GM18867 (cell line): ENCODE data around the gene ATP6V1C2.
"Not testable (repeated sequence)": the region's sequence is repeated elsewhere in the genome, so short reads cannot be mapped to it uniquely, and the experiment has no call there.

Experiments used
- ATAC-seq: cut with Tn5 transposase; IDR thresholded peaks from one replicate; pipeline ENCODE4 v1.9.1; 2021; ENCODE audit warnings: mild to moderate bottlenecking, moderate library complexity; ENCODE audit not compliant: unreplicated experiment

The ATP6V1C2 gene

GRCh38 chr2:10812362-10813162 is 91.1 kb downstream of the ATP6V1C2 start, which contains the start of gene PDIA6:
Gene PDIA6, minus strand, starts transcription at chr2:10812785. Its CDS starts 89 bp downstream, at chr2:10812696.
- ATAC-seq: peak; percentile 90

- not testable (repeated sequence) for ATAC-seq
Measured at GRCh38 chr2:10813163-10814138, 92.0 kb downstream of the ATP6V1C2 start.

GRCh38 chr2:10814142-10814541 is 92.7 kb downstream of the ATP6V1C2 start:
- ATAC-seq: no peak

- ATAC-seq: no peak
Measured at GRCh38 chr2:10814571-10815331, 93.3 kb downstream of the ATP6V1C2 start.

- no peak for ATAC-seq
Measured at GRCh38 chr2:10817413-10817812, 96.0 kb downstream of the ATP6V1C2 start.

- ATAC-seq: not testable (repeated sequence)
Measured at GRCh38 chr2:10818305-10818704, 96.9 kb downstream of the ATP6V1C2 start.

- ATAC-seq: no peak
Measured at GRCh38 chr2:10818984-10819383, 97.6 kb downstream of the ATP6V1C2 start.

GRCh38 chr2:10819714-10820314 is 98.4 kb downstream of the ATP6V1C2 start:
- ATAC-seq: no peak

- no peak for ATAC-seq
Measured at GRCh38 chr2:10820562-10820961, 99.1 kb downstream of the ATP6V1C2 start.

GRCh38 chr2:10820978-10821695 is 99.7 kb downstream of the ATP6V1C2 start:
- ATAC-seq: no peak

- ATAC-seq: no peak
Measured at GRCh38 chr2:10824191-10824590, 102.8 kb downstream of the ATP6V1C2 start.

- no peak for ATAC-seq
Measured at GRCh38 chr2:10826026-10826425, 104.6 kb downstream of the ATP6V1C2 start.

GRCh38 chr2:10826625-10827024 is 105.2 kb downstream of the ATP6V1C2 start:
- ATAC-seq: no peak

GRCh38 chr2:10828346-10828745 is 106.9 kb downstream of the ATP6V1C2 start:
- no peak for ATAC-seq

GRCh38 chr2:10829299-10829698 is 107.9 kb downstream of the ATP6V1C2 start:
- ATAC-seq: no peak

- no peak for ATAC-seq
Measured at GRCh38 chr2:10830203-10830602, 108.8 kb downstream of the ATP6V1C2 start.

GRCh38 chr2:10830641-10831399 is 109.4 kb downstream of the ATP6V1C2 start:
- ATAC-seq: no peak

GRCh38 chr2:10831400-10831985 is 110.1 kb downstream of the ATP6V1C2 start:
- no peak for ATAC-seq
